ENCODE results near the gene ADGRL3.

Gene ADGRL3

GRCh38 chr4:61590881-61591280, 390.8 kb downstream of the ADGRL3 start:
- H3K4me3 ChIP-seq (replicated peaks; ENCODE audit: low read depth, low read length) = no peak overlapping the region
- no peak for TF ChIP-seq CTCF (IDR thresholded peaks at IDR 0.05; ENCODE audit: low read depth, low read length, missing control alignments)
- no peak for DNase-seq (ENCODE audit: extremely low read depth, low read depth)

GRCh38 chr4:61596606-61597340, 396.6 kb downstream of the ADGRL3 start:
- no peak overlapping the region for H3K4me3 ChIP-seq (replicated peaks; ENCODE audit: low read depth, low read length)
- no peak for DNase-seq (ENCODE audit: extremely low read depth, low read depth)
- TF ChIP-seq CTCF (IDR thresholded peaks at IDR 0.05; ENCODE audit: low read depth, low read length, missing control alignments) = no peak

- no peak overlapping the region for H3K4me3 ChIP-seq (replicated peaks; ENCODE audit: low read depth, low read length)
- DNase-seq (ENCODE audit: extremely low read depth, low read depth) = no peak
- no peak for TF ChIP-seq CTCF (IDR thresholded peaks at IDR 0.05; ENCODE audit: low read depth, low read length, missing control alignments)
Observed at GRCh38 chr4:61603086-61603485, 403.0 kb downstream of the ADGRL3 start.

DNA sequence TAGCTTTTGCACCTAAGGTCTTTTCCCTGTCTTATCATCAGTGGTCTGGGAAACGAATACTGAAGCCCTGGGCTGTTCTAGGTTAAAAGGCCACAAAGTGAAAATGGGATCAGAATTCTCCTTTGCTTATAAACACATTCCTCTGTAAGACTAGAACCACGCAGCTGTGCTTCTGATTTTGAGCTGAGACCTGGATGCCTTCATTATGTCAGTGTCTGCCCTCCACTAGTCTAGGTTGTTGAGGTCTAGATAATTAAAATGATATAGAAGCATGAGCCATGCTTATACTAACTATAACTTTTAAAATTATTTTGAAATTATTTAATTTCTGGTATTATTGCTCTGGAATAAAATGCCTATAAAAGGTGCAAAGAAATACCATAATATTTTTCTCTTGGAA, 403.9 kb downstream of the ADGRL3 start:
- no peak overlapping the region for H3K4me3 ChIP-seq (replicated peaks; ENCODE audit: low read depth, low read length)
- no peak for TF ChIP-seq CTCF (IDR thresholded peaks at IDR 0.05; ENCODE audit: low read depth, low read length, missing control alignments)
- DNase-seq (ENCODE audit: extremely low read depth, low read depth) = no peak

- DNase-seq (ENCODE audit: extremely low read depth, low read depth) = no peak
- no peak overlapping the region for H3K4me3 ChIP-seq (replicated peaks; ENCODE audit: low read depth, low read length)
- no peak for TF ChIP-seq CTCF (IDR thresholded peaks at IDR 0.05; ENCODE audit: low read depth, low read length, missing control alignments)
Observed at GRCh38 chr4:61605984-61606383, 405.9 kb downstream of the ADGRL3 start.

- H3K4me3 ChIP-seq (replicated peaks; ENCODE audit: low read depth, low read length) = no peak overlapping the region
- no peak for TF ChIP-seq CTCF (IDR thresholded peaks at IDR 0.05; ENCODE audit: low read depth, low read length, missing control alignments)
- DNase-seq (ENCODE audit: extremely low read depth, low read depth) = no peak
Observed at GRCh38 chr4:61614231-61614630, 414.1 kb downstream of the ADGRL3 start.

GRCh38 chr4:61619528-61619927, 419.4 kb downstream of the ADGRL3 start:
- H3K4me3 ChIP-seq (replicated peaks; ENCODE audit: low read depth, low read length) = no peak overlapping the region
- no peak for TF ChIP-seq CTCF (IDR thresholded peaks at IDR 0.05; ENCODE audit: low read depth, low read length, missing control alignments)
- DNase-seq (ENCODE audit: extremely low read depth, low read depth) = no peak
